Karpas-422 (cell line): ENCODE results near the gene MYO19. TPM values are rescaled to one million over a fixed set of nuclear protein-coding genes. Genes with fewer than 3 reads are reported as not detected.

Experiments
- DNase-seq: peaks from one replicate; pipeline ENCODE4 v3.0.0-alpha.2; 2015
- H2AFZ ChIP-seq: fragments of 200-600 bp; sonication (generic); 2 replicates; pipeline ENCODE4 v1.6.1; 2014; ENCODE audit warnings: antibody characterized with exemption, low read length, mixed read lengths
- H3K27ac ChIP-seq: fragments of 200-600 bp; sonication (generic); 2 replicates; pipeline ENCODE4 v1.5.1; 2014; ENCODE audit warnings: mild to moderate bottlenecking, low read length, moderate library complexity
- H3K27me3 ChIP-seq: fragments of 200-600 bp; sonication (generic); 2 replicates; pipeline ENCODE4 v1.6.1; 2014; ENCODE audit warnings: low read length, mixed read lengths
- H3K36me3 ChIP-seq: fragments of 200-600 bp; sonication (generic); 2 replicates; pipeline ENCODE4 v1.6.1; 2014; ENCODE audit warnings: low read length, mixed read lengths; ENCODE audit not compliant: insufficient read depth
- H3K4me1 ChIP-seq: fragments of 200-600 bp; sonication (generic); 2 replicates; pipeline ENCODE4 v1.6.1; 2014; ENCODE audit warnings: mild to moderate bottlenecking, low read length, mixed read lengths
- H3K4me2 ChIP-seq: fragments of 200-600 bp; sonication (generic); 2 replicates; pipeline ENCODE4 v1.6.1; 2014; ENCODE audit warnings: low read length, low read depth, mild to moderate bottlenecking; ENCODE audit not compliant: poor library complexity, severe bottlenecking
- H3K4me3 ChIP-seq: fragments of 200-600 bp; sonication (generic); 2 replicates; pipeline ENCODE4 v1.5.1; 2014; ENCODE audit warnings: mild to moderate bottlenecking, antibody characterized with exemption, low read length, mixed read lengths
- H3K79me2 ChIP-seq: fragments of 200-600 bp; sonication (generic); 2 replicates; pipeline ENCODE4 v1.6.1; 2014; ENCODE audit warnings: mild to moderate bottlenecking, low read length, mixed read lengths
- H3K9ac ChIP-seq: fragments of 200-600 bp; sonication (generic); 2 replicates; pipeline ENCODE4 v1.6.0; 2014; ENCODE audit warnings: low read length
- H3K9me2 ChIP-seq: fragments of 200-600 bp; sonication (generic), shearing (Covaris generic); replicated peaks from 2 replicates; pipeline ENCODE4 v1.6.0; 2014; ENCODE audit warnings: mild to moderate bottlenecking, low read length, moderate library complexity; ENCODE audit not compliant: insufficient read depth
- H3K9me3 ChIP-seq: fragments of 300-700, 200-600 bp; sonication (generic); 2 replicates; pipeline ENCODE4 v1.6.1; 2014; ENCODE audit warnings: low read length, mixed read lengths
- H4K20me1 ChIP-seq: fragments of 200-600 bp; sonication (generic); 2 replicates; pipeline ENCODE4 v1.6.1; 2014; ENCODE audit warnings: mild to moderate bottlenecking, antibody characterized with exemption, low read length, low read depth; ENCODE audit not compliant: insufficient read depth
- total RNA-seq: library from RNA; depleted of rRNA; stranded (reverse); fragments of >200 nt; shearing (Covaris generic); gene quantifications from 2 replicates; pipeline ENCODE4 v1.2.3, GENCODE V29; 2014; ENCODE audit warnings: low replicate concordance

The MYO19 gene
- total RNA-seq, 1 experiment from 2014 or later = 50.6 TPM

DNA sequence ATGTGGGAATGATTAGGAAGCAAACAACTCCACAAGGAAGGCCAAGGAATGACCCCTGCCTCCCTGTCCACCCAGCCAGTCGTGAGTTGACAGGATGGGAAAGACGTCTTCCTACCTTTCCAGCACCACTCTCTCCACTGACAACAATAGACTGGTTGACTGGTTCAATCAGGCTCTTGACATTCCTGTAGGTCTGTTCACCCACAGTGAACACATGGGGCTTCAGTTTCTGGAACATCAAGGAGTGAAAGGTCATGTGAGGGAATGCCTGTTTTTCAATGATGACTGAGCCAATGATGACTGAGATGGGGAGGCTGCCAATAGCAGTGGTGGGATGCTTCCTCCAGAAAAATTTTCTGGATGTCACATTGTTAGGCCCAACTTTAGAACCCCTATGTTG lies 9.6 kb downstream of the MYO19 start:
- Histone ChIP-seq H3K4me1 (no peaks in the 10 kb centered on the region), H3K9ac (no peak overlapping the region), H4K20me1 (no peaks in the 10 kb centered on the region), H3K27ac (no peak overlapping the region), H3K4me2 (no peak overlapping the region), H3K9me2 (no peaks in the 10 kb centered on the region), H2AFZ (no peak overlapping the region), H3K79me2 (peaks cover 4% of the 10 kb centered on the region; the same call in 1 of the 2 replicates), H3K36me3 (peaks cover 48% of the 10 kb centered on the region), H3K9me3 (no peaks in the 10 kb centered on the region), H3K27me3 (no peaks in the 10 kb centered on the region), H3K4me3 (no peak overlapping the region)
- DNase-seq = no peak

DNA sequence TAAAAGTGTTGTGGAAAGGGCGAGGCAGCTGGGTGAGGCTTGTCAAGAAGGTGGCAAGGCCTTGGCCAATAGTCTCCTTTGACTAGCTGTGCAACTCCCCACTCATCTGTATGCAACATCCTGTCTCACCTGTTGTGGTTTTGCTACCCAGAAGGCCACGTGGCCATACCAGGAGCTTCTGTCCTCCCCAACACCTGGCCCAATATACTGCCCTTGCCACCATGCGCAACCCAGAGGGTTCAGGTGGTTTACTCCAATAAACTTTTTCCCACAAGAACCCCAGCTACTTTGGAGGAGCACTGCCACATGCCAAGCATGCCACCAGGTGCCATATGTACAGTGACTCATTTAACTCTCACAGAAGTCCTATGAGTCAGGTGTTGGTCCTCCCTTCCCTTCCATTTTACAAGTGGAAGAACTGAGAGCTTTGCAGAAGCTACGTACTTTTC lies 10.2 kb downstream of the MYO19 start:
- Histone ChIP-seq H3K9me3 (no peaks in the 10 kb centered on the region), H3K4me3 (no peak overlapping the region), H2AFZ (no peak overlapping the region), H3K27me3 (no peaks in the 10 kb centered on the region), H3K9me2 (no peaks in the 10 kb centered on the region), H3K9ac (no peak overlapping the region), H3K27ac (no peak overlapping the region), H3K4me2 (no peak overlapping the region), H3K4me1 (no peaks in the 10 kb centered on the region), H4K20me1 (no peaks in the 10 kb centered on the region), H3K36me3 (peaks cover 48% of the 10 kb centered on the region), H3K79me2 (peaks cover 4% of the 10 kb centered on the region; the same call in 1 of the 2 replicates)
- no peak for DNase-seq

GRCh38 chr17:36523113-36523512 lies 11.6 kb downstream of the MYO19 start:
- Histone ChIP-seq H3K36me3 (peaks cover 54% of the 10 kb centered on the region), H3K4me3 (no peak overlapping the region), H3K4me1 (no peaks in the 10 kb centered on the region), H3K27ac (no peak overlapping the region), H3K27me3 (no peaks in the 10 kb centered on the region), H3K4me2 (no peak overlapping the region), H3K79me2 (peaks cover 4% of the 10 kb centered on the region; the same call in 1 of the 2 replicates), H3K9me2 (no peaks in the 10 kb centered on the region), H3K9me3 (no peaks in the 10 kb centered on the region), H4K20me1 (no peaks in the 10 kb centered on the region), H3K9ac (no peak overlapping the region), H2AFZ (no peak overlapping the region)
- no peak for DNase-seq

GRCh38 chr17:36515837-36516236 lies 18.8 kb downstream of the MYO19 start:
- H3K9me2 ChIP-seq = no peaks in the 10 kb centered on the region
- no peaks in the 10 kb centered on the region for H3K79me2 ChIP-seq
- no peak overlapping the region for H3K4me3 ChIP-seq
- no peak overlapping the region for H3K9ac ChIP-seq
- no peaks in the 10 kb centered on the region for H4K20me1 ChIP-seq
- DNase-seq = no peak
- no peaks in the 10 kb centered on the region for H3K27me3 ChIP-seq
- H2AFZ ChIP-seq = no peak overlapping the region
- H3K27ac ChIP-seq = no peak overlapping the region
- H3K9me3 ChIP-seq = no peaks in the 10 kb centered on the region
- H3K4me1 ChIP-seq = no peaks in the 10 kb centered on the region
- peaks cover 16% of the 10 kb centered on the region; the same call in 1 of the 2 replicates for H3K36me3 ChIP-seq
- no peak overlapping the region for H3K4me2 ChIP-seq

DNA sequence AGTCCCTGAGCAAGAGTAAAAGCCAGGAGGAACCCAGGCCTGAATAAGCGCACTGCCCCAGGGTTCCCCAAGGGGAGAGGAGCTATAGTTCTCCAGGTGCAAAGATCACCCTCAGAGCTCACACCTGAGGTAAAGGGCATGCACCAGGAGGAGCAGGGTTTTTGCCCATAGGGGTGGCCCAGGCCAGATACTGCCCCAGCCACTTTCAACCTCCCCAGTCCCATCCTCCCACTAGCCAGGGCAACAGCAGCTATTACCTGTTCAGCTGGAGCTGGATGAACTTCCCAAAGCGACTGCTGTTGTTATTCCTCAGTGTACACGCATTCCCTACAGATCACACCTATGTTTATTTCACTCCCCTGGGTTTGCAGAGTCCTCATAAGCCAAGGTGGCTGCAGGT lies 19.8 kb downstream of the MYO19 start:
- Histone ChIP-seq H3K4me1 (no peaks in the 10 kb centered on the region), H3K36me3 (peaks cover 11% of the 10 kb centered on the region; the same call in 1 of the 2 replicates)

DNA sequence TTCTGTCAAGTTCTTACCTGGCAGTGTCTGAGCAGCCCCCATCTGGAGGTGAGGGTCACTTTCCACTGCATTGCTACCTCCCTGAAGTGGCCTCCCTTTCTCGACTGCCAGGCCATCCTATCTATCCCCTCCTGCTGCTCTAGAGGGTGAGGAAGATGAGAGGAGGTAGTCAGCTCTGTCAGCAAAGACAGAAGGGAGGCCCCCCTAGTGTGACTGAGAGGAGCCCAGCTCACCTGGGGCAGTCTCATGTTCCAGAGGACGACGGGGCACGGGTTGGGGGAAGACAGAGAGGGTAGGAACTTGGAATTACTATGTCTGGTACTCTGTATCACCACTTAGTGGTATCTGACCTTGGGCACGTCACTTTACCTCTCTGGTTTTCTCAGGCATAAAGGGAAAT lies 22.0 kb downstream of the MYO19 start:
- Histone ChIP-seq H3K27me3 (no peaks in the 10 kb centered on the region), H3K4me1 (no peaks in the 10 kb centered on the region), H3K27ac (no peak overlapping the region), H3K4me2 (no peak overlapping the region), H3K79me2 (no peaks in the 10 kb centered on the region), H3K9me3 (no peaks in the 10 kb centered on the region), H3K36me3 (peaks cover 5% of the 10 kb centered on the region; the same call in 1 of the 2 replicates), H2AFZ (no peak overlapping the region), H4K20me1 (no peaks in the 10 kb centered on the region), H3K4me3 (no peak overlapping the region), H3K9me2 (no peaks in the 10 kb centered on the region), H3K9ac (no peak overlapping the region)
- DNase-seq = no peak

More for the DNA sequence above, 19.8 kb downstream of the MYO19 start:
- H3K4me2 ChIP-seq = no peak overlapping the region
- H3K27me3 ChIP-seq = no peaks in the 10 kb centered on the region
- H3K9me2 ChIP-seq = no peaks in the 10 kb centered on the region
- H3K9ac ChIP-seq = no peak overlapping the region
- no peaks in the 10 kb centered on the region for H3K9me3 ChIP-seq
- H3K4me3 ChIP-seq = no peak overlapping the region
- DNase-seq = no peak
- no peak overlapping the region for H3K27ac ChIP-seq
- H4K20me1 ChIP-seq = no peaks in the 10 kb centered on the region
- H3K79me2 ChIP-seq = no peaks in the 10 kb centered on the region
- H2AFZ ChIP-seq = no peak overlapping the region

DNA sequence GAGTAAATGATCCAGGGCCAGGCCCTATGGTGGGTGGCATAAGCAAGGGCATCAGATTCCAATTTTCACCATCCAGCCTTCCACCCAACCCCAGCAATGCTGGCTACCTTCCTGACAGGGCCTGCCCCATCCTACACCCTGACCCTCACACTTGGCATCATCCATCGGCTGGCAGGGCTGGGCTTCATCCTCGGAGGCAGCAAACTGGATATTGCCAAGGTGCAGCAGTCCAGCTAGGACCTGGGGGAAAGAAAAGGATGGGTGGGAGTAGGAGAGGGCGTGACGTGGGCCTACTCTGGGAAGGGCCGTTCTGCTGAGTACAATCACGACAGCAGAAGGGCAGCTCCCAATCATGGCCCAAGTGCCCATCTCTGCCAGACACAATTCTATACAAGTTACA lies 23.5 kb downstream of the MYO19 start:
- no peaks in the 10 kb centered on the region for H3K9me2 ChIP-seq
- H3K79me2 ChIP-seq = no peaks in the 10 kb centered on the region
- H3K4me1 ChIP-seq = no peaks in the 10 kb centered on the region
- H3K9ac ChIP-seq = no peak overlapping the region
- no peaks in the 10 kb centered on the region for H4K20me1 ChIP-seq
- DNase-seq = no peak
- peaks cover 8% of the 10 kb centered on the region; the same call in 1 of the 2 replicates for H3K36me3 ChIP-seq
- no peak overlapping the region for H3K4me2 ChIP-seq
- H3K27me3 ChIP-seq = no peaks in the 10 kb centered on the region
- H3K4me3 ChIP-seq = no peak overlapping the region
- no peak overlapping the region for H3K27ac ChIP-seq
- no peak overlapping the region for H2AFZ ChIP-seq
- no peaks in the 10 kb centered on the region for H3K9me3 ChIP-seq

DNA sequence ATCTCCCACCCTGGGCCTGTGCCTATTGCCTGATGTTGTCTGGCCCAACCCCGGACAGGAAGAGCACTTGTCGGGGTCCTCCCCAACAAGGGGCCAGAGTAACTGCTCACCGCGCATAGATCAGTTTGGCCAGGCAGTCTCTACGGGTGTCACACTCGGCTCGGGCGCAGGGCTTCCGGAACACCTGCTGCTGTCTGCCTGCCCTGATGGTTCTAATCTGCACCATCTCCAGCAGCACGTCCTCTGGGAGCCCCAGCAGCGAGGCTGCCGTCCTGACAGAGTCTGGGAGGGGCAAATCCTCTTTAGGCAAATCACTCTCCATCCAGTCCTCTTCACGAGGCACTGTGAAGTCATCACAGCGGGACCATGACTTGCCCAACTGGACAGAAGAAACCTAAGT lies 24.0 kb downstream of the MYO19 start:
- no peak overlapping the region for H2AFZ ChIP-seq

More for the DNA sequence above, 24.0 kb downstream of the MYO19 start:
- H3K4me2 ChIP-seq = no peak overlapping the region
- DNase-seq = no peak
- H4K20me1 ChIP-seq = no peaks in the 10 kb centered on the region
- no peaks in the 10 kb centered on the region for H3K79me2 ChIP-seq
- no peaks in the 10 kb centered on the region for H3K9me3 ChIP-seq
- no peak overlapping the region for H3K4me3 ChIP-seq
- H3K9me2 ChIP-seq = no peaks in the 10 kb centered on the region
- no peak overlapping the region for H3K9ac ChIP-seq
- peaks cover 8% of the 10 kb centered on the region; the same call in 1 of the 2 replicates for H3K36me3 ChIP-seq
- H3K27ac ChIP-seq = no peak overlapping the region
- H3K27me3 ChIP-seq = no peaks in the 10 kb centered on the region
- H3K4me1 ChIP-seq = no peaks in the 10 kb centered on the region
